HepG2 (cell line): Measurements from ENCODE around the gene SRSF10. TPM values are rescaled to one million over a fixed set of nuclear protein-coding genes. Genes with fewer than 3 reads are reported as not detected.

Experiments
- ATAC-seq: fragments of 200-7000 bp; cut with Tn5 transposase; 3 replicates; pipeline ENCODE4 v1.9.1; 2020; ENCODE audit warnings: mild to moderate bottlenecking, moderate library complexity
- BruUV-seq: library from RNA; stranded (reverse); fragments of 400-500 nt; replicated peaks from 2 replicates; lab custom pipeline; 2021; lab: Mats Ljungman, UMichigan
- CTCF ChIA-PET: fragments of 300-600 bp; formaldehyde crosslinking; extraction: SDS; loops from one replicate; lab custom pipeline; 2021; ENCODE audit warnings: low total read pairs, inconsistent platforms, low intra/inter-chr PET ratio; lab: Yijun Ruan, JAX
- POLR2A ChIA-PET: fragments of 350-600 bp; sonication (Branson Sonifier 250); formaldehyde crosslinking; loops from one replicate; lab custom pipeline; 2020; ENCODE audit warnings: antibody characterized with exemption, inconsistent platforms; lab: Yijun Ruan, JAX
- DNase-seq: peaks from one replicate; pipeline ENCODE4 v3.0.0-alpha.2; 2015; ENCODE audit warnings: low spot score
- FAIRE-seq: peaks from 3 replicates; lab custom pipeline; 2011; peaks lifted over from hg19 to GRCh38; lab: Jason Lieb, UNC
- H2AFZ ChIP-seq: one replicate; pipeline ENCODE4 v1.6.1; 2011; ENCODE audit warnings: low read length, inconsistent platforms
- H3K27ac ChIP-seq: fragments of 300-600 bp; 3 replicates; pipeline ENCODE4 v1.8.0; 2011; ENCODE audit warnings: mixed run types, mild to moderate bottlenecking, mixed read lengths, low read length, inconsistent platforms; ENCODE audit not compliant: insufficient read depth; ENCODE audit errors: extremely low read length
- H3K27me3 ChIP-seq, 2 experiments: fragments of 200-600 bp in 1 of 2; 2 replicates in 1 of 2; 3 replicates in 1 of 2; pipeline versions ENCODE4 v1.6.0 to v1.8.0; 2011; ENCODE audit warnings: low read length in 2 of 2, mild to moderate bottlenecking in 2 of 2, moderate library complexity in 2 of 2, inconsistent platforms in 1 of 2; ENCODE audit not compliant: insufficient read depth in 2 of 2, control insufficient read depth in 1 of 2
- H3K36me3 ChIP-seq, 2 experiments: fragments of 200-600 bp in 1 of 2; replicated peaks in 1 of 2; 2 replicates in 1 of 2; 3 replicates in 1 of 2; pipeline versions ENCODE4 v1.5.1 to v1.8.0; 2011; ENCODE audit warnings: low read length in 2 of 2, inconsistent platforms in 1 of 2; ENCODE audit not compliant: insufficient read depth in 2 of 2, control insufficient read depth in 1 of 2
- H3K4me1 ChIP-seq: 2 replicates; pipeline ENCODE4 v1.5.1; 2012; ENCODE audit warnings: low read length, inconsistent platforms; ENCODE audit not compliant: insufficient read depth
- H3K4me2 ChIP-seq: 2 replicates; pipeline ENCODE4 v1.6.0; 2011; ENCODE audit warnings: low read depth, low read length, inconsistent platforms
- H3K4me3 ChIP-seq, 3 experiments: fragments of 200-600 bp in 1 of 3; sonication (generic), shearing (Covaris generic) in 1 of 3; replicated peaks in 1 of 3; 2 replicates each; pipeline ENCODE4 v1.5.1; 2011 to 2016; ENCODE audit warnings: low read length in 3 of 3, inconsistent platforms in 2 of 3, low read depth in 2 of 3, mild to moderate bottlenecking in 2 of 3, control low read depth in 1 of 3, mixed read lengths in 1 of 3; ENCODE audit not compliant: insufficient read depth in 1 of 3
- H3K79me2 ChIP-seq: one replicate; pipeline ENCODE4 v1.6.1; 2011; ENCODE audit warnings: low read length, inconsistent platforms; ENCODE audit not compliant: insufficient read depth
- H3K9ac ChIP-seq: 2 replicates; pipeline ENCODE4 v1.6.0; 2011; ENCODE audit warnings: mild to moderate bottlenecking, low read depth, low read length, inconsistent platforms; ENCODE audit not compliant: insufficient read depth
- H3K9me3 ChIP-seq: 2 replicates; pipeline ENCODE4 v1.5.1; 2012; ENCODE audit warnings: mild to moderate bottlenecking, low read length
- H4K20me1 ChIP-seq: 2 replicates; pipeline ENCODE4 v1.6.0; 2011; ENCODE audit warnings: inconsistent platforms, mild to moderate bottlenecking, low read length, moderate library complexity; ENCODE audit not compliant: insufficient read depth
- ARID2 ChIP-seq: sonication (generic); formaldehyde crosslinking; IDR thresholded peaks from 2 replicates; pipeline ENCODE4 v1.8.1; 2022; ENCODE audit warnings: mild to moderate bottlenecking, missing genetic modification reagents, borderline replicate concordance
- BATF2 ChIP-seq: sonication (generic); formaldehyde crosslinking; IDR thresholded peaks from 2 replicates; pipeline ENCODE4 v1.8.0; 2022; ENCODE audit warnings: mild to moderate bottlenecking, missing genetic modification reagents, moderate library complexity
- CREB1 ChIP-seq, 2 experiments: fragments of 450-650 bp in 1 of 2; IDR thresholded peaks; 2 replicates each; pipeline ENCODE4 v1.6.1; 2016 to 2017; ENCODE audit warnings: control low read depth in 1 of 2, mild to moderate bottlenecking in 1 of 2, missing compliant biosample characterization in 1 of 2, missing genetic modification characterization in 1 of 2
- LRRFIP1 ChIP-seq: sonication (generic); formaldehyde crosslinking; conservative IDR thresholded peaks from 2 replicates; pipeline ENCODE4 v1.4.0; 2020; ENCODE audit warnings: missing genetic modification reagents
- NFE2 ChIP-seq: sonication (generic); formaldehyde crosslinking; IDR thresholded peaks from 2 replicates; pipeline ENCODE4 v1.4.0; 2020; ENCODE audit warnings: missing genetic modification reagents
- SSRP1 ChIP-seq: IDR thresholded peaks from 2 replicates; pipeline ENCODE4 v1.6.1; 2016; ENCODE audit warnings: control low read depth
- ZBTB38 ChIP-seq: sonication (generic); formaldehyde crosslinking; IDR thresholded peaks from 2 replicates; pipeline ENCODE4 v1.5.1; 2020; ENCODE audit warnings: mild to moderate bottlenecking, missing genetic modification reagents
- ZNF225 ChIP-seq: sonication (generic); formaldehyde crosslinking; IDR thresholded peaks from 2 replicates; pipeline ENCODE4 v1.4.0; 2020; ENCODE audit warnings: mild to moderate bottlenecking, missing genetic modification reagents
- ZNF253 ChIP-seq: sonication (generic); formaldehyde crosslinking; IDR thresholded peaks from 2 replicates; pipeline ENCODE4 v1.8.0; 2022; ENCODE audit warnings: mild to moderate bottlenecking, missing genetic modification reagents, borderline replicate concordance
- ZNF503 ChIP-seq: sonication (generic); formaldehyde crosslinking; IDR thresholded peaks from 2 replicates; pipeline ENCODE4 v1.4.0; 2020; ENCODE audit warnings: missing genetic modification reagents
- ZNF572 ChIP-seq: sonication (generic); formaldehyde crosslinking; IDR thresholded peaks from 2 replicates; pipeline ENCODE4 v1.5.1; 2020; ENCODE audit warnings: mild to moderate bottlenecking, missing genetic modification reagents
- WGBS: methylation state at CpG from one replicate; pipeline ENCODE4 v1.1.6; 2017; ENCODE audit warnings: low lambda C conversion rate; 5-methylcytosine and 5-hydroxymethylcytosine counted together
- in situ Hi-C: cut with HindIII; loops from 2 replicates; pipeline ENCODE4 v1.10.0; 2017; ENCODE audit warnings: low pct_unique_long_range_greater_than_20kb; ENCODE audit not compliant: extremely low pct_ligation_motif_present
- intact Hi-C: fragments of 100-400 bp; cut with micrococcal nuclease; formaldehyde crosslinking; loops from one replicate; pipeline ENCODE4 v1.10.0; 2022; ENCODE audit not compliant: unreplicated experiment
- polyA plus RNA-seq, 8 experiments: library from polyadenylated mRNA; depleted of rRNA in 3 of 8; stranded (reverse) in 7 of 8; unstranded in 1 of 8; fragments of >200 nt; fragmentation: Illumina TruSeq in 4 of 8; extraction: Trizol in 4 of 8; gene quantifications; 2 replicates each; pipeline versions ENCODE4 v1.2.1 to v1.2.3, GENCODE V29; 2011 to 2016; ENCODE audit warnings: low read depth in 4 of 8, missing spikeins in 1 of 8, mixed read lengths in 1 of 8; ENCODE audit not compliant: insufficient read depth in 1 of 8
- total RNA-seq, 5 experiments: library from RNA; depleted of rRNA; stranded (reverse); fragments of >200 nt; fragmentation: Illumina TruSeq; extraction: Trizol; gene quantifications; 2 replicates each; pipeline ENCODE4 v1.2.3, GENCODE V29; 2016; ENCODE audit warnings: low read depth in 1 of 5
- TF ChIP-seq, protein P1 (sequence below): sonication (generic); formaldehyde crosslinking; IDR thresholded peaks from 2 replicates; pipeline ENCODE4 v1.4.0; 2020; ENCODE audit warnings: missing genetic modification reagents
- TF ChIP-seq, protein P2 (sequence below): sonication (generic); formaldehyde crosslinking; IDR thresholded peaks from 2 replicates; pipeline ENCODE4 v1.4.0; 2020; ENCODE audit warnings: mild to moderate bottlenecking, missing genetic modification reagents
- TF ChIP-seq, protein P3 (sequence below): sonication (generic); formaldehyde crosslinking; IDR thresholded peaks from 2 replicates; pipeline ENCODE4 v1.9.0; 2021; ENCODE audit warnings: missing genetic modification reagents, borderline replicate concordance

SRSF10 gene
- total and polyA plus RNA-seq, 2 of the 13 experiments (the other 11 are each of a cell fraction or from before 2014, with no cell fraction given): 126 to 186 TPM

GRCh38 chr1:23980728-23981070 is 572 bp upstream of the SRSF10 start:
- peaks cover 56% of the 10 kb centered on the region for H3K4me1 ChIP-seq
- intact Hi-C loops (loop anchor here (2.0 kb wide), 1 partner anchor 40 kb away; no protein-coding TSS in a partner anchor), in situ Hi-C loops (no loop called here)

More at GRCh38 chr1:23980728-23981070, 572 bp upstream of the SRSF10 start:
- H3K9ac ChIP-seq: peak overlapping the region; percentile 99
- no peaks in the 10 kb centered on the region; a peak in 1 of 5 replicates for H3K27me3 ChIP-seq
- no peak overlapping the region for H2AFZ ChIP-seq
- WGBS: 78% methylated on average over 6 of the region's 6 CpGs
- peak overlapping the region; percentile 98 for H3K27ac ChIP-seq
- ChIA-PET POLR2A (interaction anchor here (0.6 to 2.6 kb wide), 12 partner anchors 13 to 203 kb away, joined by 3 to 35 read pairs (median 5); partner anchors contain the start of genes PITHD1 and PNRC2), CTCF (no interaction called here)
- FAIRE-seq: no peak
- H4K20me1 ChIP-seq: peaks cover 32% of the 10 kb centered on the region
- H3K4me2 ChIP-seq: peak overlapping the region; percentile 72
- BruUV-seq: TSS peak; percentile 100
- no peak for DNase-seq
- TF ChIP-seq ZNF503 (CRISPR knock-in tag): no peak
- no peak for TF ChIP-seq NFE2 (CRISPR knock-in tag)
- TF ChIP-seq CREB1 (IDR thresholded peaks at IDR 0.05): no peak
- TF ChIP-seq CREB1 (CRISPR knock-in tag; IDR thresholded peaks at IDR 0.05): 0 out of 2 replicates have a peak, but pooled peaks have one; percentile 10
- TF ChIP-seq, protein P1, sequence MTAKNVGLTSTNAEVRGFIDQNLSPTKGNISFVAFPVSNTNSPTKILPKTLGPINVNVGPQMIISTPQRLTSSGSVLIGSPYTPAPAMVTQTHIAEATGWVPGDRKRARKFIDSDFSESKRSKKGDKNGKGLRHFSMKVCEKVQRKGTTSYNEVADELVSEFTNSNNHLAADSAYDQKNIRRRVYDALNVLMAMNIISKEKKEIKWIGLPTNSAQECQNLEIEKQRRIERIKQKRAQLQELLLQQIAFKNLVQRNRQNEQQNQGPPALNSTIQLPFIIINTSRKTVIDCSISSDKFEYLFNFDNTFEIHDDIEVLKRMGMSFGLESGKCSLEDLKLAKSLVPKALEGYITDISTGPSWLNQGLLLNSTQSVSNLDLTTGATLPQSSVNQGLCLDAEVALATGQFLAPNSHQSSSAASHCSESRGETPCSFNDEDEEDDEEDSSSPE (CRISPR knock-in tag): no peak
- TF ChIP-seq ARID2 (CRISPR knock-in tag): no peak
- TF ChIP-seq ZNF253: no peak
- TF ChIP-seq ZBTB38 (CRISPR knock-in tag): peak; percentile 29; the same call in 1 of the 2 replicates
- TF ChIP-seq SSRP1 (CRISPR knock-in tag): no peak
- TF ChIP-seq ZNF572 (CRISPR knock-in tag): 0 out of 2 replicates have a peak, but pooled peaks have one; percentile 41
- TF ChIP-seq BATF2 (CRISPR knock-in tag): 0 out of 2 replicates have a peak, but pooled peaks have one; percentile 3
- no peak for TF ChIP-seq ZNF225
- TF ChIP-seq LRRFIP1 (CRISPR knock-in tag): no peak
- TF ChIP-seq, protein P2, sequence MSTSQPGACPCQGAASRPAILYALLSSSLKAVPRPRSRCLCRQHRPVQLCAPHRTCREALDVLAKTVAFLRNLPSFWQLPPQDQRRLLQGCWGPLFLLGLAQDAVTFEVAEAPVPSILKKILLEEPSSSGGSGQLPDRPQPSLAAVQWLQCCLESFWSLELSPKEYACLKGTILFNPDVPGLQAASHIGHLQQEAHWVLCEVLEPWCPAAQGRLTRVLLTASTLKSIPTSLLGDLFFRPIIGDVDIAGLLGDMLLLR (CRISPR knock-in tag): no peak
- TF ChIP-seq, protein P3, sequence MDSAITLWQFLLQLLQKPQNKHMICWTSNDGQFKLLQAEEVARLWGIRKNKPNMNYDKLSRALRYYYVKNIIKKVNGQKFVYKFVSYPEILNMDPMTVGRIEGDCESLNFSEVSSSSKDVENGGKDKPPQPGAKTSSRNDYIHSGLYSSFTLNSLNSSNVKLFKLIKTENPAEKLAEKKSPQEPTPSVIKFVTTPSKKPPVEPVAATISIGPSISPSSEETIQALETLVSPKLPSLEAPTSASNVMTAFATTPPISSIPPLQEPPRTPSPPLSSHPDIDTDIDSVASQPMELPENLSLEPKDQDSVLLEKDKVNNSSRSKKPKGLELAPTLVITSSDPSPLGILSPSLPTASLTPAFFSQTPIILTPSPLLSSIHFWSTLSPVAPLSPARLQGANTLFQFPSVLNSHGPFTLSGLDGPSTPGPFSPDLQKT (CRISPR knock-in tag): no peak
- H3K79me2 ChIP-seq: peaks cover 45% of the 10 kb centered on the region
- ATAC-seq: peak; percentile 9; the same call in 2 of the 3 replicates
- H3K36me3 ChIP-seq: peaks cover 3 to 23% of the 10 kb centered on the region in 2 experiments; a peak in 4 of 5 replicates
- H3K9me3 ChIP-seq: no peaks in the 10 kb centered on the region
- H3K4me3 ChIP-seq: peak overlapping the region in 2 of 3 experiments; percentile 4 to 93; a peak in 3 of 6 replicates
